SH-SY5Y (cell line): ENCODE results near the gene CXXC5.

Experiments
- GATA2 ChIP-seq: IDR thresholded peaks from 2 replicates; pipeline ENCODE4 v1.6.1; 2011; ENCODE audit warnings: mild to moderate bottlenecking, low read depth, low read length
- GATA3 ChIP-seq: IDR thresholded peaks from 2 replicates; pipeline ENCODE4 v1.6.1; 2011; ENCODE audit warnings: low read depth, mild to moderate bottlenecking, low read length, moderate library complexity

- TF ChIP-seq GATA3: no peak
- no peak for TF ChIP-seq GATA2
These were observed 23.1 kb downstream of the CXXC5 start for GRCh38 chr5:139671096-139671841.
